Pancreas (tissue), 10 donors: Measurements from ENCODE around the gene HSPD1. TPM values are rescaled to one million over a fixed set of nuclear protein-coding genes. Genes with fewer than 3 reads are reported as not detected.

ENCODE experiments used
- ATAC-seq, 4 donors: fragments of 200-7000 bp; cut with Tn5 transposase; one replicate each; pipeline versions ENCODE4 v1.8.0 to v1.9.1; 2020; ENCODE audit warnings: mild to moderate bottlenecking in 4 of 4, moderate library complexity in 4 of 4
- DNase-seq, 6 donors: peaks; one replicate each; pipeline ENCODE4 v3.0.0-alpha.2; 2020
- FAIRE-seq: peaks from 2 replicates; lab custom pipeline; 2012; peaks lifted over from hg19 to GRCh38; lab: Jason Lieb, UNC
- H3K27ac ChIP-seq, 4 donors: fragments of 200-600 bp; sonication (generic); 1 replicate in 3 of 4; 2 replicates in 1 of 4; pipeline versions ENCODE4 v1.5.0 to v1.8.0; 2020
- H3K27me3 ChIP-seq, 4 donors: fragments of 200-600 bp; one replicate each; pipeline ENCODE4 v1.8.0; 2021
- H3K36me3 ChIP-seq, 3 donors: fragments of 200-600 bp; sonication (generic) in 1 of 3; one replicate each; pipeline versions ENCODE4 v1.5.0 to v1.8.0; 2020 to 2021
- H3K4me1 ChIP-seq, 3 donors: fragments of 200-600 bp; one replicate each; pipeline ENCODE4 v1.8.0; 2021
- H3K4me3 ChIP-seq, 4 donors: fragments of 200-600 bp; sonication (generic) in 2 of 4; one replicate each; pipeline versions ENCODE4 v1.5.0 to v1.8.0; 2020 to 2021
- H3K9me3 ChIP-seq, 4 donors: fragments of 200-600 bp; one replicate each; pipeline ENCODE4 v1.8.0; 2021
- WGBS, 2 donors: extraction: QIAGEN DNeasy Blood & Tissue Kit; methylation state at CpG; one replicate each; pipeline ENCODE4 v1.1.7; 2013; 5-methylcytosine and 5-hydroxymethylcytosine counted together
- intact Hi-C, 3 donors: fragments of 100-400 bp; cut with DNase I; formaldehyde crosslinking; loops; one replicate each; pipeline versions ENCODE4 v1.11.1 to v1.14.2; 2022
- polyA plus RNA-seq, 2 donors: library from polyadenylated mRNA; stranded (reverse); fragments of 200-250 nt; gene quantifications; one replicate each; pipeline ENCODE4 v1.2.3, GENCODE V29; 2013
- total RNA-seq, 6 donors: library from RNA; stranded (reverse); fragmentation: NEBNext Ultra II Directional in 4 of 6; extraction: Animal tissue kit (Norgen Biotek cat#: 25700) in 4 of 6; gene quantifications; one replicate each; pipeline versions ENCODE4 v1.2.1 to v1.2.4, GENCODE V29; 2021 to 2023
- TF ChIP-seq, protein P1 (sequence below), 4 donors: fragments of 200-600 bp; sonication (generic) in 3 of 4; IDR thresholded peaks; one replicate each; pipeline versions ENCODE4 v1.5.0 to v1.8.0; 2021; ENCODE audit warnings: antibody characterized with exemption in 4 of 4
- donor health status: healthy with polysubstance abuse.
- donor health status: DM: no; HTN: no; CAD: no; lungs with moderate emphysema.
- donor health status: DM: no; HTN: no; CAD: no.
- donor health status: control.
- donor health status: control.
- donor health status: Bipolar disorder and iron deficiency.
- donor health status: DM: yes; HTN: yes; CAD: no.
- donor health status: DM: no; HTN: no; CAD: no.
- donor health status: DM: no; HTN: no; CAD: no.
- donor health status: DM: yes; HTN: yes; CAD: no.

HSPD1 gene
- total and polyA plus RNA-seq, 8 donors = 94.8 to 181 (median 137) TPM

DNA sequence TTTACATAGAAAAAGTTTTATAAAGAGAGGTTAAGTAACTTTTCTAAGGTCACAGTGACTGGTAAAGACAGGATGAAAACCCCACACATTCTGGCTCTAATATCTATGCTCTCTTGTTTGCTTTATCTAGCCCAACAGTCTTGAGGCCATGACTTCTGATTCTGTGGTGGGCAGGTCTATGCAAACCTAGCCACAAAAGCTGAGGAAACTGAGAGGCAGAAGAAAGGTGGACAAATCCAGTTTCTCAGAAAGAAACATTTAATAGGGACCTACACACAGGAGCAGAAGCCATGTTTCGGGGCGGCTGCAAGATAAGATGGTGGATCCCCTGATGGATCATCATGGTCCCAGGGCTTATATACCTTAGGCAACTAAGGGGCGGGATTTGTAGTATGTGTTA is 21.8 kb downstream of the HSPD1 start:
- DNase-seq (no peak), ATAC-seq (no peak), FAIRE-seq (no peak)
- Histone ChIP-seq H3K4me1 (no peaks in the 10 kb centered on the region), H3K27ac (no peak overlapping the region), H3K36me3 (peaks cover 6 to 39% (median 22%) of the 10 kb centered on the region in 3 donors), H3K27me3 (no peaks in the 10 kb centered on the region), H3K9me3 (no peaks in the 10 kb centered on the region), H3K4me3 (no peak overlapping the region)
- 99 to 100% methylated on average over 3 of the region's 3 CpGs for WGBS, 2 donors
- intact Hi-C loops = loop anchor here in 1 of 3 donors (10.0 kb wide), 1 partner anchor 73 kb away; no protein-coding TSS in a partner anchor
- TF ChIP-seq, protein P1, sequence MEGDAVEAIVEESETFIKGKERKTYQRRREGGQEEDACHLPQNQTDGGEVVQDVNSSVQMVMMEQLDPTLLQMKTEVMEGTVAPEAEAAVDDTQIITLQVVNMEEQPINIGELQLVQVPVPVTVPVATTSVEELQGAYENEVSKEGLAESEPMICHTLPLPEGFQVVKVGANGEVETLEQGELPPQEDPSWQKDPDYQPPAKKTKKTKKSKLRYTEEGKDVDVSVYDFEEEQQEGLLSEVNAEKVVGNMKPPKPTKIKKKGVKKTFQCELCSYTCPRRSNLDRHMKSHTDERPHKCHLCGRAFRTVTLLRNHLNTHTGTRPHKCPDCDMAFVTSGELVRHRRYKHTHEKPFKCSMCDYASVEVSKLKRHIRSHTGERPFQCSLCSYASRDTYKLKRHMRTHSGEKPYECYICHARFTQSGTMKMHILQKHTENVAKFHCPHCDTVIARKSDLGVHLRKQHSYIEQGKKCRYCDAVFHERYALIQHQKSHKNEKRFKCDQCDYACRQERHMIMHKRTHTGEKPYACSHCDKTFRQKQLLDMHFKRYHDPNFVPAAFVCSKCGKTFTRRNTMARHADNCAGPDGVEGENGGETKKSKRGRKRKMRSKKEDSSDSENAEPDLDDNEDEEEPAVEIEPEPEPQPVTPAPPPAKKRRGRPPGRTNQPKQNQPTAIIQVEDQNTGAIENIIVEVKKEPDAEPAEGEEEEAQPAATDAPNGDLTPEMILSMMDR (IDR thresholded peaks at IDR 0.05) = no peak

GRCh38 chr2:197472166-197472565 is 27.5 kb downstream of the HSPD1 start:
- no peak for ATAC-seq
- FAIRE-seq = no peak
- intact Hi-C loops = loop anchor here in 1 of 3 donors (10.0 kb wide), 1 partner anchor 67 kb away; no protein-coding TSS in a partner anchor
- H3K9me3 ChIP-seq = no peaks in the 10 kb centered on the region
- no peak for DNase-seq
- peaks cover 6 to 72% (median 41%) of the 10 kb centered on the region in 3 donors for H3K36me3 ChIP-seq
- H3K27me3 ChIP-seq = no peaks in the 10 kb centered on the region
- H3K27ac ChIP-seq = no peak overlapping the region
- TF ChIP-seq, protein P1 (IDR thresholded peaks at IDR 0.05) = no peak
- H3K4me3 ChIP-seq = no peak overlapping the region
- WGBS, 2 donors = 97% methylated on average over 5 of the region's 5 CpGs
- no peaks in the 10 kb centered on the region for H3K4me1 ChIP-seq

- Histone ChIP-seq H3K4me1 (no peaks in the 10 kb centered on the region), H3K27ac (no peak overlapping the region), H3K9me3 (no peaks in the 10 kb centered on the region), H3K27me3 (no peaks in the 10 kb centered on the region), H3K4me3 (no peak overlapping the region), H3K36me3 (peaks cover 0 to 39% (median 20%) of the 10 kb centered on the region in 3 donors)
- intact Hi-C loops = no loop called here
- TF ChIP-seq, protein P1 (IDR thresholded peaks at IDR 0.05) = no peak
- ATAC-seq = no peak
- FAIRE-seq = no peak
- WGBS, 2 donors = 76 to 97% methylated on average over 1 of the region's 1 CpG
- DNase-seq = no peak
These were observed 35.5 kb downstream of the HSPD1 start for GRCh38 chr2:197464175-197464574.

GRCh38 chr2:197461057-197461456 is 38.6 kb downstream of the HSPD1 start:
- intact Hi-C loops = no loop called here
- no peak for DNase-seq
- no peak overlapping the region for H3K27ac ChIP-seq
- no peak overlapping the region for H3K4me3 ChIP-seq
- H3K9me3 ChIP-seq = no peaks in the 10 kb centered on the region
- FAIRE-seq = no peak
- peaks cover 0 to 18% (median 14%) of the 10 kb centered on the region in 3 donors for H3K36me3 ChIP-seq
- 90% methylated on average over 2 of the region's 2 CpGs for WGBS, 2 donors
- peak in 1 of 4 donors; percentile 54 for ATAC-seq
- H3K27me3 ChIP-seq = no peaks in the 10 kb centered on the region
- no peaks in the 10 kb centered on the region for H3K4me1 ChIP-seq
- TF ChIP-seq, protein P1 (IDR thresholded peaks at IDR 0.05) = no peak

DNA sequence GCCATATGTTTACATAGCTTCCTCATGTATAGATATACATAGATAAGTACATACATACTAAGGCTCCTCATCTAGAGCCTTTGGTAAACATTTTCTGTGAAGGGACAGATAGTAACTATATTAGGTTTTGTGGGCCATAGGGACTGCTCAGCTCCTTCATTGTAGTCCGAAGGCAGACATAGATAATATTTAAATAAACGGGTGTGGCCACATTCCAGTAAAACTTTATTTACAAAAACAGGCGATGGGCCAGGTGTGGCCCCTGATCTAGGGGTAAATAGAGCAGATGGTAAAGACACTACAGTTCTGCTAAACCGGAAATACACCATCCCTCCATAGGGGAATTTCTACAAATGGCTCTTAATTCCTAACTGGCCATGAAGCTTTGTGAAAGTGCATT is 39.0 kb downstream of the HSPD1 start:
- H3K4me1 ChIP-seq = no peaks in the 10 kb centered on the region
- H3K9me3 ChIP-seq = no peaks in the 10 kb centered on the region
- H3K27me3 ChIP-seq = no peaks in the 10 kb centered on the region
- intact Hi-C loops = no loop called here
- 76 to 83% methylated on average over 4 of the region's 4 CpGs for WGBS, 2 donors
- FAIRE-seq (no peak), ATAC-seq (no peak), DNase-seq (no peak)
- peaks cover 0 to 14% (median 11%) of the 10 kb centered on the region in 3 donors for H3K36me3 ChIP-seq
- H3K27ac ChIP-seq = no peak overlapping the region
- TF ChIP-seq, protein P1 (IDR thresholded peaks at IDR 0.05) = no peak
- H3K4me3 ChIP-seq = no peak overlapping the region
